HG03571 (cell line): ENCODE results near the gene CDYL2.
"Not testable (repeated sequence)": the region's sequence is repeated elsewhere in the genome, so short reads cannot be mapped to it uniquely, and the experiment has no call there.

Experiments used
- ATAC-seq: cut with Tn5 transposase; IDR thresholded peaks from one replicate; pipeline ENCODE4 v1.9.1; 2021; ENCODE audit not compliant: unreplicated experiment

CDYL2 gene

DNA sequence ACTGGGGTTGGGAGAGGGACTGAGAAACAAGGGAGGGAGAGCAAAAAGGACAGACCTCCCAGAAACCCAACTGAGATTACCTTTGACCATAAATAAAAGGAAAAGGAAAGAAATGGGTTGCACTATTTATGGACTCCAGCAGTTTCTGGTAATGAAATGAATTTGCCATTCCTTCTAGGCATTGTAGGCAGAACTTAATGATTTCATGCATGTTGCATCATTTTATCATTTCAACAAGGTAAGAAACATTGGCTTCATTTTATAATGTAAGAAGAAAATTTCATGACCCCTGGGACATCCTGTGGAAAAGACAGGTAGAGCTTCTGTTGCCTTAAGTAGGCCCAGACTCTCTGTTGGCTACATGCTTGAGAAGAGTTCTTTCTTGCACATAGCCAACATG is 8.2 kb upstream of the CDYL2 start:
- no peak for ATAC-seq

DNA sequence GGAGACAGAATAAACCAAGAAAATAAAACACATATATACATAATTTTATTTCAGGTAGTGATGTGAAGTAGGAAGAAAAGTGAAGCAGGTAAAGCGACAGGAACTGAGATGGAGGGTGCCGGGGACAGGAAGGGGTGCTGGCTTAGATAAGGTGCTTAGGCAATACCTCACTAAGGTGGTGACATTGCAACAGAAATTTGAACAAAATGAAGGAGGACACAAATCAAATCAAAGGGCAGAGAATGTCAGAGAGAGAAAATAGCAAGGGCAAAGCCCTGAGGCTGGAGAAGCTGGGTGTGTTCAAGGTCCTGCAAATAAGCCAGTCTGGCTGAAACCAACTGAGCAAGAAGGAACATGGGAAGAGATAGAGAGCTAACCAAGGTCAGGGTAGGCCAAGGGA is 5.0 kb upstream of the CDYL2 start:
- no peak for ATAC-seq

DNA sequence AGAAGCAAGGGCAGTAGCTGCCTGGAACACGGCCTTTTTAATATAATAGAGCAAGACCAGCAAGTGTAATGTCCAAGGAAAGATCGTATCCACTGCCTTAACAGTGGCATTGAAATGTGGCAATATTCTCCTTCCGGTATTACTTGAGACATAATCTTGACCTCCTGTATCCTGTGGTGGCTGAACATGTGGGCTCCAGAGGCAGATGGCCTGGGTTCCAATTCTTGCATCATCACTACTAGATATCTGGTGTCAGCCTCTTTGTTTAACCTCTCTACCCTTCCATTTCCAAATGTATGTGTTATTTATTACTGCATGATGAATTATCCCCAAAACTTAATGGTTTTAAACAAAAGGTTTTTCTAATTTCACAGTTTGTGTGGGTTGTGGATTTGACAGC is 3.5 kb upstream of the CDYL2 start:
- ATAC-seq, result no peak

DNA sequence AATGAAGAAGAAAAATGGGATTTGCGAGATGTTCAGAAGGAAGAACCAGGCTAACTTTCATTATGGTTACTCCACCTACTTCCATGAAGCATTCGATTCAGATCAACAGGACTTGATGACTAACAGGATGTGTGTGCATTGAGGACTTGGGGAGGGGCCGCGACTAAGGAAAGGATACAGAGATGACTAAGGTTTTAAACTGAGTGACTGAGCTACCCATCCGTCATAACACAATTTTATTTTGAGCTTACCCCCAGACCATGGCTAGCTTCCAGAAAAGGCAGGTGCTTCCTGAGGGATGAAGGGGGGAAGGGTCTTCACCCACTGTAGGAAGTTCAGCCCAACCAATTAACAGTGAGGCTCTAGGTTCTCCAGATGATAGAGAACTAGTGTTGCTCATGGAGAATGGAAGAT is 2.5 kb upstream of the CDYL2 start:
- ATAC-seq, result no peak

DNA sequence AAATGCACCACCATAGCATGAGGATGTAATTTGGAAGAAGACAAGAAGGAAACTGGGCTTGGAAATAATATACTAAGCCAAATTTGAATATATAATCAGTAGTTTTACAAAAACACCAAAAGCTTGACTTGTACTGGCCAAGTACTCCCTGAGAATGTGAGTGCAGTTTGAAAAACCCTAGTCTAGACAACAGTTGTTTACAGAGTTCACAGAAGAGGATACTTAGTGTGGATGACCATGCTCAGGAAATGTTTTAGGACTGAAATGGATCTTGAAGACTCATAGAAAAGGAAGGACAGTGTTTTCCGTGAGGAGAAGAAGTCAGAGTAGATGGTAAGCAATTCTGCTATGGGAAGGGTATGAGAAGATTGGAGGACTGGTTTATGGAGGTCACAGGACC is 1.9 kb upstream of the CDYL2 start:
- ATAC-seq, result no peak

DNA sequence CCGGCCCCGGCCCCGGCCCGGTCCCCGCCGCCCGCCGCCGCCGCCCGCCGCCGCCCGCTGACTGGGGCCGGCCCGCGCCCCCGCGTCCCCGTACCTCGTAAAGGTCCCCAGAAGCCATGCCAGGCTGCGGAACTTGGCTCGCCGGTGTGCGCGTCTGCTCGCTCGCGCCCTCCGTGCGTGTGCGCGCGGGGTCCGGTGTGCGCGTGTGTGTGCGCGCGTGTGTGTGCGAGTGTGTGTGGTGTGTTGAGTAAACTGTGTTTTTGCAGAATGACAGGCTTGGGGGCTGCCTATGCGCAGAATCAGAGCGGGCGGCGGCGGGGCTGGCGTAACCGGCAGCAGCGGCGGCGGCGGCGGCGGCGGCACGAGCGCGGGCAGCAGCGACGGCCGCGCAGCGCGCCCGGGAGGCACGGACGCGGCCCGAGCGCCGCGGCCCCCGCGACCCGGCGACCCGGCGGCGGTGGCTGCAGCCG is 307 bp downstream of the CDYL2 start:
- ATAC-seq, result peak; percentile 23

DNA sequence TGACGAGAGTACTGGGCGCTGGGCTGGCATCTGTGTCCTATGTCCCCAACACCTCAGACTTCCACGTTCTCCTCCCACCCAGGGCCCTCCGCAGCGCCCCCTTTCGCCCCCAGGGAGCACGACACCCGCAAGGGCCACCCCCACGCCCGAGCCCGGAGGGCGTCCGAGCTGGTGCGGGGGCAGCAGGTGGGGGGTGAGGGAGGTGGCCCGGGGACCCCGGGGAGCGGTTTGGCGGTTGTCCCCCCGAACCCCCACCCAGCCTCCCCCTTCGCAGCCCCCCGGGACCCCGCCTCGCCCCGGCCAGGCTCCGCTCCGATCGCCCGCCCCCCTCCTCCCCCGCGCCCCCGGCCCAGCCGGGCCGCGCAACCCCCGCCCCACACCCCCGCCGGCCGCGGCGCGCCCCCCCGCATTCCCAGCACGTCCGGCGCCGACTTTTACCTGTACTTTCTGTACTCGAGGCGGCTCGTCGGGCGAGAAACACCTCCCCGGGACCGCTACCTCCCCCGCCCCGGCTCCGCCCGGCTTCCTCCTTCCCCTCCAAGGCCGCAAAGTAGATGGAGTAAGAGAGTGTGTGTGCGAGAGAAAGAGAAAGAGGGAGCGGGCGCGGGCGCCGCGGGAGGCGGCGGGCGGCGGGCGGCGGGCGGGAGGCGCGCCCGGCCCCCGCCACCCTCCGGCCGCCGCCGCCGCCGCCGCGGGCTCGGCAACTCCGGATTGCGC is 901 bp downstream of the CDYL2 start:
- ATAC-seq, result no peak

DNA sequence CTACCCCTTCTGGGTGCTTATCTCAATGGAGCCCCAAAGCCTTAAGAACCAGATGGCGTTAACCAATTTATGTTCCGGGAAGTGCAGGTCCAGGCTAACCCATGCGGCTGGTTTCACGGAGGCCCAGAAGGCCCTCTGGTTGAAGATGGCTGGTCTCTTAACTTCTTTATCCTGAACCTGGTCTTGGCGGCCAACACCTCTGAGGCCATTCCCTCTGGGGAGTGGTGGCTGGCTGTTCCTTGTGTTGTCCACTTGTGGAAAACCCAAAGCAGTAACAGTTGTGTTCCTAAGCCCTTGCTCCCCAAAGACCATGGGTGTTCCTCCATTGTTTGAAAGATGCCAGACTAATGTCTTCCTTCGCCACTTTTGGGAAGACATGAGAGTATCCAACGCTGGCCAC is 1.5 kb downstream of the CDYL2 start:
- ATAC-seq, result no peak

DNA sequence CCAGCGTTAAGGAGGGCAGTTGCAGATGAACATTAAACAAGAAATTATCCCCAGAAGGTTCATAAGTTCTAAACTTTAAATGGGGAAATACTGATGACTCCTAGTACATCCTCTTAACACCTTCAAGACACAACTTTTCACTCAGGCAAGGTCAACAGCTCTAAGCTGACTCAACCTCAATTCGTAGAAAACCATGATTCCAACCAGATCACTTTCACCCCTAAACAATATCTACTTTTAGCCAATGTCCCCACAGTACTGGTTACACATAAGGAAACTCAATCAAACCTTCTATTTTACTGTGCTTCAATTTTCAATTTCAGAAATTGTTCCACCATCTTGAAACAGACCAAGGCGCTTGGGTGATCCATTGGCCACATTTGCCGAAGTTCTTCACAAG is 2.3 kb downstream of the CDYL2 start:
- ATAC-seq, result no peak

DNA sequence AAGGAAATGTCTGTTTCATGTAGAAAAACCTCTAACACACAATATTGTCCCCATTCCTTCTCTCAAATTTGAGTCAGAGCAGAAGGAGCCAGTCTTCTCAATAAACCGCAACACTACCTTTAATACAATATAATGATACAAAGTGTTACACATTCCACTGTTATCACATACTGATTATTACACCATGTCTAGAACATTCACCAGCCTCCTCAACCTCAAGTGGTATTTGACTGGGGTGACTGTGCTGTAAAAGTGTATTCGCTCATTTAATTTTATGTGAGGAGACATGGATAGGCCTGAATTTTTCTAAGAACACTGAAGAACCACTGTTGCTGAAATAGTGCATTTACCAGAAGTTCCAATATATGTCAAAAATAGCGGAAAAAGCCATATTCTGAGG is 10.3 kb downstream of the CDYL2 start:
- no peak for ATAC-seq

DNA sequence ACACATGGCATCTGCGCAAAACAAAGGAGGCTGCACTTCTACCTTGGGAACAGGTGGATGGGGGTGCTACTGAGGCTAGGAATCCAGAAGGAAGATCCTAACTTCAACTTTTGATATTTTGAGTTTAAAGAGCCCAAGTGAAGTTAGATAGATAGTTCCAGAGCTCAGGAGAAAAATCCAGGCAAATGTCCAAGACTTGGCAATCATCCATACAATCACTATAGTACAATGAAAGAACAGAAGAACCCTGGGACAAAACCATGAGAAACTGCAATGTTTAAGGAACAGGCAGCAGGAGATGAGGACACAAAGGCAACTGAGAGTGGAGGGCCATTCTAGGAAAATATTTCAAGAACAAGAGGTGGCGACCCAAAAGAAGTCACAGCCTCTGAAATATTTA is 12.4 kb downstream of the CDYL2 start:
- no peak for ATAC-seq

DNA sequence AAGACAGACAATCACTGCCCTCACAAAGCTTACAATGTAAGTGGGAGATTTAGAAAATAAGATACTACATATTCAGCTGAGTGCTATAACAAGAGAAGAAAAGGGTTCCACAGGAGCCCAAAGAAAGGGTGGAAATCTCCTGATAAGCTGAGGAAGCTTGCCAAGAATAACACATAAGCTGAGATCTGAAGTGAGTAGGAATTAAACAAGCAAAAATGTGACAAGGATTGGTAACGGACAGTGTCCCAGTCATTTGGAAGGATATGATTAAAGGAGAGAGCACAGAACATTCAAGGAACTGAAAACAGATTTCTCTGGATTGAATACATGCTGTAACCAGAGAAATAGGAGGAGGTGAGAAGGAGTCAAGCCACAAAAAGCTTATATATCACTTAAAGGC is 13.0 kb downstream of the CDYL2 start:
- ATAC-seq, result no peak

DNA sequence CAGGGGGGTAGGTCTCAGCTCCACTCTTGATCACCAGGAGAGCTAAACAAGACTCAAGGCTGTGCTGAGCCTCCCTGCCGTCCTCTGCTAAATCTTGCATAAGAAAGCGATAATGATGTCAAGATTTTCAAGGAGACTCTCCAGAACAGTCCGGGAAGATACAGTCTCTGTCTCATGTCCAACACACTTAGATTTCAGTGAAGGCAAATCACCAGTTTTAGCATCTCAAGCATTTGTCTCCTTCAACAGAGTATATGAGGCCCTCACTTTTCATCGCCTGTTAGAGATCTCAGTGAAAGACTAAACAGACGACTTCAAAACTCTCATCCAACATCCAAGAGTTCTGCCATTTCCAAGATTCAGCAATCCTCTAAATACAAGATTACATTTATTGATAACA is 13.6 kb downstream of the CDYL2 start:
- ATAC-seq, result no peak

DNA sequence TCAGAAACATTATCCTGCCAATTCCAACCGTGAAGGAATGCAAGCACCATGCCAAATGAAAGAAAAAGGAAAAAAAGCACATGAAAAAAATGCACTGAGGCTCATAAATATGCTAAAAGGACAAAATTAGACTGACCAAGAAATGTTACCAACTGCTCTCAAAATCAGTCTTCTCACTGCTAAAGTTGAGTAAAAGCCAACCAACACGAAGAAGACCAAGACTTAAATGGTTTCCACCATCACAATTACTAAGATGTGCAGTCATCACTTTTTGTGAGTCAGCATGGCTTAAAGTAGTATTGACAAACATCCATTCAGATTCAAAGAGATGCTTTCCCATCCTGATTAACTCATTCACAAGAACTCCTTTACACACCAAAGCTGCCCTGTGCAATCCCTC is 16.4 kb downstream of the CDYL2 start:
- no peak for ATAC-seq

DNA sequence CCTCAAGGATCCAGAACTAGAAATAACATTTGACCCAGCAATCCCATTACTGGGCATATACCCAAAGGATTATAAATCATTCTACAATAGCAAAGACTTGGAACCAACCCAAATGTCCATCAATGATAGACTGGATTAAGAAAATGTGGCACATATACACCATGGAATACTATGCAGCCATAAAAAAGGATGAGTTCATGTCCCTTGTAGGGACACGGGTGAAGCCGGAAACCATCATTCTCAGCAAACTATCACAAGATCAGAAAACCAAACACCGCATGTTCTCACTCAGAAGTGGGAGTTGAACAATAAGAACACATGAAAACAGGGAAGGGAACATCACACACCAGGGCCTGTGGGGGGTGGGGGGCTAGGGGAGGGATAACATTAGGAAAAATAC is 17.8 kb downstream of the CDYL2 start:
- not testable (repeated sequence) for ATAC-seq

DNA sequence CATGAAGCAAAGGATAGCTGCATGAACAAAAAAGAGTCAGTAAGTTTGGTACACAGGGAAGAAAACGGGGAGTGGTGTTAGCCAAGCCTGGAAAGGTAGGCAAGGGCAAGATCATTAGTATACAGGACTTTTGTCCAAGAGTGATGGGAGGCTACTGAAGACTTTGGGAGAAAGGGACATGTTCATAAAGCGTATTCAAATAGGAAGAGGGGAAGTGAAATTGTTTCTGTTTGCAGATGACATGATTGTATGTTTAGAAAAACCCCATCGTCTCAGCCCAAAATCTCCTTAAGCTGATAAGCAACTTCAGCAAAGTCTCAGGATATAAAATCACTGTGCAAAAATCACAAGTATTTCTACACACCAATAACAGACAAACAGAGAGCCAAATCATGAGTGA is 19.4 kb downstream of the CDYL2 start:
- no peak for ATAC-seq

DNA sequence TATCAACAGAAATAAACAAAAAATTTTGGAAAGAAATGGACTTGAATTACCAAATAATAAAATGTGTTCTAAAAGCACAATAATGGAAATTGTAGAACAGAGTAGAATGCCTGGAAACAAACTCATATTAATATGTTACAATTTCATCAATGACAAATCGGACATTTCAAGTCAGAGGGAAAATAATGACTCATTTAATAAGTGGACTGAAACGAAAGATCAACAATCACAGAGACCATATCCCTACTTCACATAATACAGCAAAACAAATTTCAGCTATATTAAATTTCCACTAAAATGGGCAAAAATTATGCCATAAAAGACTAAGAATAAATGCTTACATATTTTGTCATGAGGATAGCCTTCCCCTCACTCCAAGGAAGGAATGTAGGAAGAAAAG is 25.7 kb downstream of the CDYL2 start:
- no peak for ATAC-seq

DNA sequence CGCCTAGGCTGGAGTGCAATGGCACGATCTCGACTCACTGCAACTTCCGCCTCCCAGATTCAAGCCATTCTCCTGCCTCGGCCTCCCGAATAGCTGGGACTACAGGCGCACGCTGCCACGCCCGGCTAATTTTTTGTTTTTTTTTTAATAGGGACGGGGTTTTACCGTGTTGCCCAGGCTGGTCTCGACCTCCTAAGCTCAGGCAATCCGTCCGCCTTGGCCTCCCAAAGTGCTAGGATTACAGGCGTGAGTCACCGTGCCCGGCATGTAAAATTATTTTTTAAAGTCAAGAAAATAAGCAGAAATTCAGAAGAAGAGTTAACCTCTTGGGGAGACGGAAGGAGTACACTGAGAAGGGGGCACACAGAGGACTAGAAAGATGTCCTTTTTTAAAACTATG is 27.5 kb downstream of the CDYL2 start:
- no peak for ATAC-seq

DNA sequence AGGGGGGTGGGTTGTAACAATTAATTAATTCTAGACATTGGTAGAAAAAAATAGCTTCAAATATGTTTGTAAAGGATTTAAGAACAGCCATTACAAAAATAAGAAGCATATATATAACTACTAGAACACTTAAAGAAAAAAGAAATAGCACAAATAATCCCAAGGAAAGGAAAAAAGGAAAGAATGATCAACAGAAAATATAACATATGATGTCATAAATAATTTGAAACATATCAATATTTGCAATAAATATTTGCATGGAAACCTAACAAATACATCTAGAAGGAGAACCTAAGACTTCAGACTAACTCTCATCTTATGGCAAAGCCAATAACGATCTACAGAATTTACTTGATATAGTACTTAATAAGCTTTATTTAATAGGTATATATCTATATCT is 28.9 kb downstream of the CDYL2 start:
- no peak for ATAC-seq

DNA sequence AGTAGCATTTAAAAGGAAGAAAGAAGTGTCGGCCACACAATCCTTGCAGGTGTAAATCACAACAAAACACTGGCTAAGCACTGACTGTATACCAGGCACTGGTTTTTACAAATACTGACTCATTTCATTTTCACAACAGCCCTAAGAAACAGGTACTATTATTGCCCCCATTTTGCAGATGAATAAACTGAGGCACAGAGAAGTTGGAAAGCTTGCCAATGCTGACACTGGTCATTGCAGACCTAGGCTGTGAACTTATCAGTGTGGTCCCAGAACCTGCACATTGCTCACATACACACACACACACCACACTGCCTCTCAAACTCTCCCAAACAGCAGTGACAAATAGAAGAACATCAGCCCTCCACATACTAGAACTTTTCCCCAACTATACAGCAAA is 37.6 kb downstream of the CDYL2 start:
- no peak for ATAC-seq

DNA sequence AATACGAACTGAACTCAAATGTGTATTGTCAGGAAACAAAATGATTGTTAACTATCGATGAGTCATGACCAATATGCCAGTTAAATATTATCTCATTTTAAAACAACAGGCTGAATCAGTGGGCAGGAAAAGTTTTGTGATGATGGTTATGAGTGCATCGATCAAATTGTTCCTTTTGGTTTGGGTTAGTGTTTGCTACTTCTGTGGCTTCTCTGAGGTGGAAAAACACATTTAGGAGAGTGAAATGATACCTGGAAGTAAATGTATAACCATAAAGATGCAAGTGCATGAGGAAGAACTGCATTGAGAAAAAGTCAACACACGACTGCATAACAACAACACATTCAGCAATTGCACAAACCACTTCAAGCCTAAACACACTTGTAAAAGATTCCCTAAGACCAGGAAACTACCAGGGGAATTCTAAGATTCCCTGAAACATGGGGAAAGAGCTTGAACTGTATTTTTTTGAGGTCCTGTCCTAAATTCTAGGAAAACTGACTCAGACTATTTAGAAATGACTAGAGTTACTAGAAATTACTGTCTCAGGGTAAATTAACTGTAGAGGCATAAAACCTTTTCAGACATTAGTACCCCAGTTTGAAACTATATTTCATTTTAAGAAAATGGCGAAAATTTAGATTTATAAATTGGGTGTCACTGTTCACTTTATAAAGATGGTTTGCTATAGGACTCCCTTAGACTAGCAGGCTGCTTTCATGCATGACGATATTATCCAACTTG is 44.8 kb downstream of the CDYL2 start:
- no peak for ATAC-seq

DNA sequence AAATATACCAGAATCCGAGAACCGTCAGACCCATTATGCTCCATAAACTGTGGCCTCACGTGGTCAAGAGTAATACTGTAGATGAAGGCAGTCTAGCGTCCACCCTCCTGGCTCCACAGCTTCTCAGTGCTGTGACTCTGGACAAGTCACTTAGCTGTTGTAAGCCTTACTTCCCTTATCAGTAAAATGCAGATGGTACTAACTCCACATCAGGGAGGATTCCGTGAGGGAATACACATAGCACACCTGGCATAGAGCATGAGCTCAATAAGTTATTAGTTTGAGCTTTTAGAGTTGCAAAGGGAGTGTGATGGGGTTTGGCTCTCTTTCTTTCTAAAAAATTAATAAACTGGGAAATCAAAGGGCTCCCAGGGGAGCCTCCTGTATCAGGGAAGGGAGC is 49.9 kb downstream of the CDYL2 start:
- ATAC-seq, result no peak

DNA sequence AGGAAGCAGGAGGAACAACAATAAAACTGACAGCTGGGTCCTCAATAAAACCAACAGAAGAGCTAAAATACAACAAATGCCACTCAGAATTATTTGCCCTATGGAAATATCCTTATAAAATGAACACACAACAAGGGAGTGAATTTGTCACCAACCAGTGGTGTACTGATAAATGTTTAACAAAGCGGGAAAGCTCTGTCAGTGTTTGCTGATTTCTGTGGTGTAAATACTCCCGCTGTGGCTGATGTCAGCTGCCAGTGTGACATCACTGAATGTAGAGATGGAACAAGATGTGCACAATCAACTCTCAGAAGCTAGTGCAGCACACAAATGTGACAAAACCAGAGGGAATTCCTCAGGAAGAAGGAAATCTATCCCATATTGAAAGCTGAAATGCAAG is 51.9 kb downstream of the CDYL2 start:
- ATAC-seq, result no peak
